GM23338 (cell line): ENCODE measurements around the gene LSP1. TPM values are rescaled to one million over a fixed set of nuclear protein-coding genes. Genes with fewer than 3 reads are reported as not detected.

ENCODE experiments used
- ATAC-seq: fragments of 200-7000 bp; cut with Tn5 transposase; 3 replicates; pipeline ENCODE4 v1.9.1; 2020
- DNase-seq: peaks from one replicate; pipeline ENCODE4 v3.0.0-alpha.2; 2015; ENCODE audit warnings: low spot score
- H2AFZ ChIP-seq: fragments of 200-600 bp; sonication (generic); 2 replicates; pipeline ENCODE4 v1.8.0; 2016; ENCODE audit warnings: antibody characterized with exemption, mild to moderate bottlenecking, moderate library complexity
- H3F3A ChIP-seq: fragments of 200-600 bp; sonication (generic); replicated peaks from 2 replicates; pipeline ENCODE4 v1.8.0; 2017; ENCODE audit warnings: antibody characterized with exemption, mixed run types, low read depth
- H3K27ac ChIP-seq: fragments of 200-600 bp; sonication (generic); 2 replicates; pipeline ENCODE4 v1.6.1; 2016; ENCODE audit warnings: low read depth
- H3K27me3 ChIP-seq: fragments of 200-600 bp; sonication (generic); 2 replicates; pipeline ENCODE4 v1.8.0; 2016; ENCODE audit warnings: mild to moderate bottlenecking, mixed run types, moderate library complexity; ENCODE audit not compliant: insufficient read depth
- H3K36me3 ChIP-seq: fragments of 200-600 bp; sonication (generic); 2 replicates; pipeline ENCODE4 v1.8.0; 2016; ENCODE audit warnings: mild to moderate bottlenecking; ENCODE audit not compliant: insufficient read depth
- H3K4me1 ChIP-seq: fragments of 200-600 bp; sonication (generic); 2 replicates; pipeline ENCODE4 v1.8.0; 2016; ENCODE audit warnings: mild to moderate bottlenecking, moderate library complexity; ENCODE audit not compliant: insufficient read depth
- H3K4me2 ChIP-seq: fragments of 200-600 bp; sonication (generic); 2 replicates; pipeline ENCODE4 v1.7.1; 2017; ENCODE audit warnings: mixed run types
- H3K4me3 ChIP-seq: fragments of 200-600 bp; sonication (generic); 2 replicates; pipeline ENCODE4 v1.6.1; 2016; ENCODE audit warnings: mixed run types
- H3K79me2 ChIP-seq: fragments of 200-600 bp; sonication (generic); replicated peaks from 2 replicates; pipeline ENCODE4 v1.8.0; 2017; ENCODE audit warnings: mild to moderate bottlenecking; ENCODE audit not compliant: insufficient read depth
- H3K9me2 ChIP-seq: fragments of 200-600 bp; sonication (generic); 2 replicates; pipeline ENCODE4 v1.8.0; 2017; ENCODE audit not compliant: insufficient read depth
- H4K20me1 ChIP-seq: fragments of 200-600 bp; sonication (generic); replicated peaks from 2 replicates; pipeline ENCODE4 v1.8.0; 2017; ENCODE audit warnings: mild to moderate bottlenecking; ENCODE audit not compliant: insufficient read depth
- H3K27ac Mint-ChIP-seq: 2 replicates; pipeline ENCODE4 v1.8.0; 2020; ENCODE audit warnings: inconsistent platforms, mild to moderate bottlenecking, moderate library complexity, mixed read lengths
- H3K27me3 Mint-ChIP-seq: 3 replicates; pipeline ENCODE4 v1.8.0; 2022; ENCODE audit warnings: low read depth, mild to moderate bottlenecking, moderate library complexity, mixed read lengths, inconsistent platforms; ENCODE audit not compliant: insufficient read depth, poor library complexity
- H3K36me3 Mint-ChIP-seq: 3 replicates; pipeline ENCODE4 v1.8.0; 2021; ENCODE audit warnings: low read depth, mild to moderate bottlenecking, inconsistent platforms, moderate library complexity, mixed read lengths
- H3K4me1 Mint-ChIP-seq: 3 replicates; pipeline ENCODE4 v1.8.0; 2020; ENCODE audit warnings: mild to moderate bottlenecking, inconsistent platforms, mixed read lengths
- H3K4me3 Mint-ChIP-seq: 3 replicates; pipeline ENCODE4 v1.8.0; 2021; ENCODE audit warnings: moderate library complexity, mild to moderate bottlenecking, inconsistent platforms, mixed read lengths
- H3K9me3 Mint-ChIP-seq: 3 replicates; pipeline ENCODE4 v1.8.0; 2020; ENCODE audit warnings: moderate library complexity, mild to moderate bottlenecking, inconsistent platforms, mixed read lengths
- CREB1 ChIP-seq: fragments of 250-450 bp; sonication (Bioruptor Pico); IDR thresholded peaks from 2 replicates; pipeline ENCODE4 v1.5.0; 2020; ENCODE audit warnings: low read depth, mild to moderate bottlenecking, moderate library complexity
- CTCF ChIP-seq, 2 experiments: fragments of 200-600 bp in 1 of 2; sonication (generic) in 1 of 2; conservative IDR thresholded peaks; 2 replicates each; pipeline versions ENCODE4 v1.5.1 to v1.6.1; 2016 to 2017; ENCODE audit warnings: antibody characterized with exemption in 2 of 2, low read depth in 2 of 2, mild to moderate bottlenecking in 2 of 2, moderate library complexity in 1 of 2
- ETS1 ChIP-seq: IDR thresholded peaks from 2 replicates; pipeline ENCODE4 v1.6.1; 2016; ENCODE audit warnings: antibody characterized with exemption
- EZH2 ChIP-seq: fragments of 200-600 bp; sonication (generic); IDR thresholded peaks from one replicate; pipeline ENCODE4 v1.8.0; 2017; ENCODE audit warnings: antibody characterized with exemption, mild to moderate bottlenecking, low read depth; ENCODE audit not compliant: unreplicated experiment
- EZH2phosphoT487 ChIP-seq: fragments of 200-600 bp; sonication (generic); IDR thresholded peaks from one replicate; pipeline ENCODE4 v1.8.1; 2018; ENCODE audit warnings: antibody characterized with exemption; ENCODE audit not compliant: unreplicated experiment
- JUNB ChIP-seq: IDR thresholded peaks from one replicate; pipeline ENCODE4 v1.6.1; 2016; ENCODE audit warnings: antibody characterized with exemption; ENCODE audit not compliant: unreplicated experiment
- NANOG ChIP-seq: IDR thresholded peaks from 2 replicates; pipeline ENCODE4 v1.6.1; 2016; ENCODE audit warnings: antibody characterized with exemption, borderline replicate concordance
- POLR2AphosphoS5 ChIP-seq: IDR thresholded peaks from 2 replicates; pipeline ENCODE4 v1.6.1; 2016; ENCODE audit warnings: antibody characterized with exemption, low read depth
- REST ChIP-seq: IDR thresholded peaks from one replicate; pipeline ENCODE4 v1.6.1; 2018; ENCODE audit warnings: antibody characterized with exemption; ENCODE audit not compliant: unreplicated experiment
- STAT1 ChIP-seq: IDR thresholded peaks from one replicate; pipeline ENCODE4 v1.6.1; 2016; ENCODE audit warnings: antibody characterized with exemption; ENCODE audit not compliant: unreplicated experiment
- ZNF114 ChIP-seq: fragments of 250-450 bp; sonication (Bioruptor Pico); IDR thresholded peaks from 2 replicates; pipeline ENCODE4 v1.5.0; 2020; ENCODE audit warnings: mild to moderate bottlenecking, moderate library complexity
- ZNF331 ChIP-seq: fragments of 250-450 bp; sonication (Bioruptor Pico); IDR thresholded peaks from 2 replicates; pipeline ENCODE4 v1.5.0; 2020; ENCODE audit warnings: low read depth, mild to moderate bottlenecking, moderate library complexity
- ZNF462 ChIP-seq: fragments of 250-450 bp; sonication (Bioruptor Pico); IDR thresholded peaks from 2 replicates; pipeline ENCODE4 v1.5.0; 2020; ENCODE audit warnings: mild to moderate bottlenecking, moderate library complexity
- polyA plus RNA-seq: library from polyadenylated mRNA; unstranded; fragments of >200 nt; fragmentation: Nextera tagmentation; extraction: Ambion mirVana; gene quantifications from 2 replicates; pipeline ENCODE4 v1.2.1, GENCODE V29; 2016
- total RNA-seq: library from RNA; depleted of rRNA; stranded (reverse); fragments of >200 nt; shearing (Covaris generic); gene quantifications from 2 replicates; pipeline ENCODE4 v1.2.3, GENCODE V29; 2014

The LSP1 gene
- total and polyA plus RNA-seq, 2 experiments from 2014 or later, result 0.84 TPM; not detected in 1

- Mint-ChIP-seq H3K4me1 (no peaks in the 10 kb centered on the region), H3K9me3 (no peaks in the 10 kb centered on the region), H3K4me3 (no peak overlapping the region), H3K27me3 (peaks cover 3% of the 10 kb centered on the region), H3K27ac (no peak overlapping the region), H3K36me3 (no peaks in the 10 kb centered on the region)
- no peak overlapping the region for H3K4me3 ChIP-seq
- H3K9me2 ChIP-seq, result no peaks in the 10 kb centered on the region
- H3K27me3 ChIP-seq, result no peaks in the 10 kb centered on the region
- TF ChIP-seq ZNF462 (CRISPR knock-in tag), result no peak
- TF ChIP-seq CTCF (conservative IDR thresholded peaks at IDR 0.05; ENCODE audit: low read depth in 2 of 2), result no peak
- TF ChIP-seq ZNF331 (CRISPR knock-in tag), result no peak
- no peak for TF ChIP-seq POLR2AphosphoS5
- no peak for TF ChIP-seq STAT1
- TF ChIP-seq EZH2, result no peak
- no peak for TF ChIP-seq REST
- TF ChIP-seq JUNB, result no peak
- TF ChIP-seq NANOG, result no peak
- no peak for TF ChIP-seq ETS1
- TF ChIP-seq ZNF114 (CRISPR knock-in tag), result no peak
- no peak for TF ChIP-seq EZH2phosphoT487
- TF ChIP-seq CREB1 (CRISPR knock-in tag), result no peak
- no peak overlapping the region for H2AFZ ChIP-seq
- H3K27ac ChIP-seq, result no peak overlapping the region
- H3K4me1 ChIP-seq, result no peaks in the 10 kb centered on the region
- H4K20me1 ChIP-seq, result no peaks in the 10 kb centered on the region
- H3F3A ChIP-seq, result no peaks in the 10 kb centered on the region
- H3K79me2 ChIP-seq, result no peaks in the 10 kb centered on the region
- ATAC-seq (no peak), DNase-seq (no peak)
- H3K36me3 ChIP-seq, result no peaks in the 10 kb centered on the region
- no peak overlapping the region for H3K4me2 ChIP-seq
Measured at GRCh38 chr11:1860108-1860507, 7.2 kb downstream of the LSP1 start.
